HG02981 (cell line): ENCODE data around the gene OR1N2.
"Not testable (repeated sequence)": the region's sequence is repeated elsewhere in the genome, so short reads cannot be mapped to it uniquely, and the experiment has no call there.

Source experiments
- ATAC-seq: cut with Tn5 transposase; IDR thresholded peaks from one replicate; pipeline ENCODE4 v1.9.1; 2021; ENCODE audit warnings: mild to moderate bottlenecking, moderate library complexity; ENCODE audit not compliant: unreplicated experiment

Gene OR1N2, protein sequence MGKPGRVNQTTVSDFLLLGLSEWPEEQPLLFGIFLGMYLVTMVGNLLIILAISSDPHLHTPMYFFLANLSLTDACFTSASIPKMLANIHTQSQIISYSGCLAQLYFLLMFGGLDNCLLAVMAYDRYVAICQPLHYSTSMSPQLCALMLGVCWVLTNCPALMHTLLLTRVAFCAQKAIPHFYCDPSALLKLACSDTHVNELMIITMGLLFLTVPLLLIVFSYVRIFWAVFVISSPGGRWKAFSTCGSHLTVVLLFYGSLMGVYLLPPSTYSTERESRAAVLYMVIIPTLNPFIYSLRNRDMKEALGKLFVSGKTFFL

DNA sequence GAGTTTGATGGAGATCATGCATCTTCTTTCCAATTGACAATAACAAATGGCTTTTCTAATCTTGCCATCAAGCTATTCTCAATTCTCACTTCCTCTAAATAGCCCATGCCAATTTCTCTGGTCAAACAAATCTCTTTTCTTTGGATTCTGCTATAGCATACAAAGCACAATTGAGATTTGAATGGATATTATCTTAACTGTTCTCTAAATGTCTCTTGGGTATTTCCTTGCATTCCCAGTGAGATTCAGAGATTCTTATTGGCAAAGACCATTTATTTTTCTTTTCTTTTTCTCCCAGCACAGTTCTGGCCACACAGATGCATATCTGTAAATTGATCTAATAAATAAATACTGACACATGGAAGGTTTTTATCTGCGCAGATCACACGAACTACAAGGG is at the start of gene OR1N2:
OR1N2 (plus strand) TSS at position 301 of the 400 bp plus-strand sequence. CDS start 100 bp downstream, outside the sequence.
- ATAC-seq: no peak

DNA sequence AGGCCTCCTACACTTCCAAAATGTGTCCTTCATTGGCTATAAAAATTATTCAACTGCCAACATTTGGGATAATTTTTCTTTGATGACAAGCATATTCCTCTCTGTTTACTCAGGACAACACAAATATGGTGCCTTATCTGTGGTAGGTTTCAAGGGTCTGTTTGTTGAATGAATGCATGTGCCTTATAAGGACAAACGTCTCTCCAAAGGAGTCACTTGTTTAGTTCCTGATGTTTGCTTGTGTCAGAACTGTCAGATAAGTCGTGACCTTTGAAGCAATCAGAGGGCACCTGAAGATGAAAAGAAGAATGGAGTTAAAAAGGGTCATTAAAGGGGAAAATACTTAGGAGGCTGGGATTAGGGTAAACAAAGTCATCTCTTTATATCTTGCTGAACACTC is 45.9 kb upstream of the OR1N2 start:
- no peak for ATAC-seq

DNA sequence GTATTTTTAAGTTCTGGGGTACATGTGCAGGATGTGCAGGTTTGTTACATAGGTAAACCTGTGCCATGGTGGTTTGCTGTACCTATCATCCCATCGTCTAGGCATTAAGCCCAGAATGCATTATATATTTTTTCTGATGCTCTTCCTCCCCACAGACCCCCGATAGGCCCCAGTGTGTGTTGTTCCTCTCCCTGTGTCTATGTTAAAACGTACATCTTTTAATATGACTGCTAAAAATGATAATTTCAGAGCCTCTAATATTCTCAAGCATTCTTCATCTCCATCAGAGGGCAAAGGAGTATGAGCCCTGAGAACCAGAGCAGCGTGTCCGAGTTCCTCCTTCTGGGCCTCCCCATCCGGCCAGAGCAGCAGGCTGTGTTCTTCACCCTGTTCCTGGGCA is 42.4 kb upstream of the OR1N2 start, which contains the start of gene OR1J2:
OR1J2 (plus strand) TSS at position 301 of the 400 bp plus-strand sequence; CDS start at position 301, 0 bp downstream.
- no peak for ATAC-seq

DNA sequence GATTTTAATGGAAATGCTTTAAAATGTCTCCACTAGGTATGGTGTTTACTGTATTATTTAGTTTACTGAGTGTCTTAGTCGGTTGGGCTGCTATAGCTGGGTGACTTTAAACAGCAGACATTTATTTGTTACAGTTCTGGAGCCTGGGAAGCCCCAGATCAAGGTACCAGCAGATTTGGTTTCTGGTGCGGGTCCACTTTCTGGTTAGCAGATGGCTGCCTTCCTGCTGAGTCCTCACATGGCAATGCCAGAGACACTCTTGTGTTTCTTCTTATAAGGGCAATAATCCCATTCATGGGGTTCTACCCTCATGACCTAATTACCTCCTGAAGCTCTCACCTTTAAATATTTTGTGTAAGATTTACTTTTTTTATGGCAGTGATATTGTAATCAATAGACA is 34.7 kb upstream of the OR1N2 start:
- no peak for ATAC-seq

DNA sequence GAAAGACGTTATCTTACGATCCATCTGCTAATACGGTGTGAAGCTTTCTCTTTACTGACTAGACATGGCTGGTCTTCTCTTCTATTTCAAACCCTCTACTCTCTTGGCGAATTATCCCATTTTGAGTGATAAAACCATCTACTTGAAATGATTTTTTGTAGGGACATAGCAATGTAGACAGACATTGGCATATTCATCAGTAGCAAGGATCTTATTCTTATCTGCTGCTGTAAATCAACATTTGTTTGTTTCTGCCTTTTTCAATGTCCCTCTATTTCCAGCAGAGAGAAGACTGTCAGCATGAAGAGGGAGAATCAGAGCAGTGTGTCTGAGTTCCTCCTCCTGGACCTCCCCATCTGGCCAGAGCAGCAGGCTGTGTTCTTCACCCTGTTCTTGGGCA is 34.1 kb upstream of the OR1N2 start, which contains the start of gene OR1J4:
OR1J4 (plus strand) TSS at position 301 of the 400 bp plus-strand sequence; CDS start at position 301, 0 bp downstream.
- ATAC-seq: no peak

DNA sequence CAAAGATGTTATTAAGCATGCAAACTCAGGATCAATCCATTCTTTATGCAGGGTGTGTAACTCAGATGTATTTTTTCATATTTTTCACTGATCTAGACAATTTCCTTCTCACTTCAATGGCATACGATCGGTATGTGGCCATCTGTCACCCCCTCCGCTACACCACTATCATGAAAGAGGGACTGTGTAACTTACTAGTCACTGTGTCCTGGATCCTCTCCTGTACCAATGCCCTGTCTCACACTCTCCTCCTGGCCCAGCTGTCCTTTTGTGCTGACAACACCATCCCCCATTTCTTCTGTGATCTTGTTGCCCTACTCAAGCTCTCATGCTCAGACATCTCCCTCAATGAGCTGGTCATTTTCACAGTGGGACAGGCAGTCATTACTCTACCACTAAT is 33.5 kb upstream of the OR1N2 start:
- ATAC-seq: no peak

DNA sequence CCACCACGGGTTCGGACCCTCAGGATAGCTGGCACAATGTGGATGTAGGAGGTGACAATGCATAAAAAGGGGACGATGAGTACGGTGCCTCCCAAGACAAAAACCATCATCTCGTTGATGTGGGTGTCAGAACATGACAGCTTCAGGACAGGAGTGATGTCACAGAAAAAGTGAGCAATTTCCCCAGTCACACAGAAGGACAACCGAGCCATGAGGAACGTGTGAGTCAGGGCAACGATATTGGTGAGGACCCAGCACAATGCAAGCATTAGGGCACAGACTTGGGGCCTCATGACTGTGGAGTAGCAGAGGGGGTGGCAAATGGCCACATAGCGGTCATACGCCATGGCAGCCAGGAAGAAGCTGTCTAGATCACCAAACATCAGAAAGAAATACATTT is 26.3 kb upstream of the OR1N2 start:
- ATAC-seq: no peak

DNA sequence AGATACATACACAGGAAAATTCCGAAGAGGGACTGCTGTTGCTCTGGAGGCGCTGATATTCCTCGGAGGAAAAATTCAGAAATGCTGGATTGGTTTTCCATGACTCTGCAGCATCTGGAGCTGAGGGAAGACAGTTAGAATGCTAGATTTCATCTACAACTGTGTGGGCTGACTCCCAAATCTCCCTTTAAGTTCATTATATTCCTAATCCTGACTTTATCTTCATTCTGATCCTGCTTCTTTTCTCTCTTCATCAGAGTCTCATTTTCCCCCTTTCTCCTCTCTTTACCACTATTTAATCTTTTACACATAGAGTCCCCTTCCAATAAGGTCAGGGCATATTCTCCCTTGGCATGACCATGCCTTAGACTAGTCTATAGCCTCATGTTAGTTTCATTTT is 25.7 kb upstream of the OR1N2 start, which contains the start of gene OR1N1:
OR1N1 (minus strand) TSS at position 101 of the 400 bp plus-strand sequence; CDS start at position 101, 0 bp downstream.
- no peak for ATAC-seq

DNA sequence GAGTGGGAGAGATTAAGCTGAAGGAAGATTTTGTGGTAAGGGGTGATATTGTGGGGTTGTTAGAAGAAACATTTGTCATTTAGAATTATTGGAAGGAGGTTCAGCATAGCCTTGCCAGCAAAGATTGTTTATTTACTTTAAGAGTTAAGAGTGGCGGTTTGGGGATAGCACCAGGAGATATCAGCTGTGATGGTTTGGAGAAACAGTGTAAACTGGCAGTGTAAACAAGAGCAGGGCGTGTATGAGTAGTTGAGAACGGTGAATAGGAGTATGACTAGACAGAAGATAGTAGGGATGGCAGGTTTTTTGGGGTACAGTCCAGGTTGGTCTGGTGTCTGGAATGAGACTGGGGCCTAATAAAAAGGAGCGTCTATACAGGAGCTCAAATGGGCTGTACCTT is 21.8 kb upstream of the OR1N2 start:
- not testable (repeated sequence) for ATAC-seq

DNA sequence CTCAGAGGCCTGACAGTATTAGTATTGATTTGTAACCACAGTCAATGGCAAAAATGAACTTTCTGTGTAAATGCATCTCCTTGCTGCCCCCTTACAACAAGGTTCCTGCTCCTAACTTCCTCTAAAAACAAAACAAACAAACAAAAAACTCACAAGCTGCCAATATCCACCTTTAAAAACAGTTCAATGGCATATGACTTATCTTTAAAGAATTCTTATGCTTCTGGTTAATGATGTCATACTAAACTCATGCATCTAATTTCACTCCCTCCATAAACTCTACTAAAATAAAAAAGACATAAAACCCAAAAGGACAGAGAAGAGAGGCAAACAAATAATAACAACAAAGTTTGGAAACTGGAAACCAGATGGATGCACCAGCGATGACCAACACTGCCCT is 16.8 kb upstream of the OR1N2 start:
- no peak for ATAC-seq

DNA sequence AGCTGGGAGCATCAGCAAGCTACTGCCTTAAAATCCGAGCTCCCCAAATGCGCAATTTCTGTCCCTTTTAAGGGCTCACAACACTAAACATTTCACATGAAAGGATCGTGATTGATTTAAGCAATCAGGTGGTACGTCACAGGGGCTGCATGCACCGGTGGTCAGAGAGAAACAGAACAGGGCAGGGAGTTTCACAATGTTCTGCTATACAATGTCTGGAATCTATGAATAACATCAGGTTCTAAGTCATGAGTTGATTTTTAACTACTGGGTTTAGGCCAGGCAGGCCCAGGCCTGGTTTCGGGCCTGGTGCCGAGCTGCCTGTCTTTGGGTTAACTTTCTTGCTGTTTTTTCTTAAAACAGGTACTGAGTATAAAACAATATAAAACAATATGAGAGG is 15.8 kb upstream of the OR1N2 start:
- ATAC-seq: not testable (repeated sequence)

DNA sequence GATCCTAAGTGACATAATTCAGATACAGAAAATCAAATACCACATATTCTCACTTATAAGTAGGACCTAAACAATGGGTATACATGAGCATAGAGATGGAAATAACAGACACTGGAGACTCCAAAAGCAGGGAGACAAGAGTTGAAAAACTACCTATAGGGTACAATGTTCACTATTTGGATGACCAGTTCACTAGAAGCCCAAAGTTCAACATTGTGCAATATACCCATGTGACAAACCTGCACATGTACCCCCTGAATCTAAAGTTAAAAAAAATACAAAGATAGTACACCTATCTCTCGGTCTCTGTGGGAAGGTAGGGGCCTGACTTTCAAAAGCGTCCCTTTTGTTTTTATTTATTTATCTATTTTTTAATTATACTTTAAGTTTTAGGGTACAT is 14.2 kb upstream of the OR1N2 start:
- no peak for ATAC-seq

DNA sequence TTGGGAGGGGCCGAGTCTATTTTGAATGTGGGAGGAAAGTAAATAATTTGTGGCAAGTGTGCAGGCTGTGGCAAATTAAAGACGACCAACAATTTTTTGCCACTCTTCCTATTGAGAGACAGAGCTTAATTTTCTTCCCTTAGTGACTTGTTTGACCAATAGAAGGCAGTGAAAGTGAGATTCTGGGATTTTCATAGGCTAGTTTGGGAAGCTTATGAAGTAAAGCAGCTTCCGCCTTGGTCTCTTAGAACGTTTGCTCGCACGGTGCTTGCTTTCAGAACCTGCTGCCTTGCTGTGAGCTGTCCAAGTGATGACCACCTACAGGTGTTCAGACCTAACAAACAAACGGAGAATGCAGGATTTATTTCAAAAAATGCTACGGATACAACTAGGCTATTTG is 6.7 kb upstream of the OR1N2 start:
- ATAC-seq: no peak

DNA sequence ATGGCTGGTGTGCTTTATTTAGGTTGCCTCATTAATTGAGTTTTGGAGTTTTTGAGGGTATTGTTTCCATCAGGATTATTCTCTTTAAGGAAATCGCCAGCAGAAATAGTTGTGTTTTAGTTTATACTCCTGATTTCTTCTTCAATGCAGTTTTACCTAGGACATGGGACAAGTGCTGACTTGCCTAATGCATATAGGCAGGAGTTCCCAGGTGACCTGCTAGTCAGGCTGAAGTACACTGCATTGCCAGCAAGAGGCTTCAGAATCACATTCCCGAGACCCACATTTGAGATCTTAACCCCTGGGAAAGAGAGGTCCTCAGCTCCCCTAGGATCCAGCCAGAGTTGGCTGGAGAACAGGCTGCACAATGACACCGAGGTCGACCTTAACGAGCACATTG is 1.5 kb upstream of the OR1N2 start:
- no peak for ATAC-seq

DNA sequence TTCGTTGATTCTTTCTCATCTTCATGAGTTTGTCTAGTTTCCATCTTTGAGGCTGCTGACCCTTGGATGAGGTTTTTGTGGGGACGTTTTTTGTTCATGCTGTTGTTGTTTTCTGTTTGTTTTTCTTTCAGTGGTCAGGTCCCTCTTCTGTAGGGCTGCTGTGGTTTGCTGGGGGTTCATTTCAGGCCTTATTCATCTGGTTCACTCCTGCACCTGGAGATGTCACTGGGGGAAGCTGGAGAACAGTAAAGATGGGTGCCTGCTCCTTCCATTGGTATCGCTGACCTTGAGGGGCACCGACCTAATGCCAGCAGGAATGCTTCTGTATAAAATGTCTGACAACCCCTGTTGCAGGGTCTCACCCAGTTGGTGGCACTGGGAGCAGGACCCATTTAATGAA is 8.5 kb downstream of the OR1N2 start:
- ATAC-seq: no peak

DNA sequence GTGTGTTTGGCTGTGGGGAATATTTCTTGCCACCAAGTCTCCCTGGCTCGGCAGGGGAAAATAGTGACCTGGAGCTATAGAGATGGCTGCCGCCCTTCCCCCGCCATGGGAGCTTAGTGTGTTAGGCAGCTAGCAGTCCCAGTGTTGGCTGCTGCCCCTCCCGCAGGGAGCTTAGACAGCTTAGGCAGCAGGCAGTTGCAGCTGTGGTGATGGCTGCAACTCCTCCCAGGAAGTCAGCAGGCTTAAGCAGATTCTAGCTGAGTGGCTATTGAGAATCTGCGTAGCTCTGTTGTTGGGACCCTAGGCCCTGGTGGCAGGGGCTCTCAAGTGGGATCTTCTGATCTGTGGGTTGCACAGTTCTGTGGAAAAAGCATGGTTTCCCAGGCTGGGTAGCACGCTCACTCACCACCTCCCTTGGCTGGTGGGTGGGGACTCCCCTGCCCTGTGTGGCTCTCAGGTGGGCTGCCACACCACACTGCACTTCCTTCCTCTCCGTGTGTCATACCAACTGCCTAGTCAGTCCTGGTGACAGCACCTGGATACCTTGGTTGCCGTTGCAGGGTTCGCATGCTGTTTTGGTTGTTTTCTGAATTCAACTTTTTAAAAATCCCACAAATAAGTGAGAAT is 9.3 kb downstream of the OR1N2 start:
- ATAC-seq: no peak

DNA sequence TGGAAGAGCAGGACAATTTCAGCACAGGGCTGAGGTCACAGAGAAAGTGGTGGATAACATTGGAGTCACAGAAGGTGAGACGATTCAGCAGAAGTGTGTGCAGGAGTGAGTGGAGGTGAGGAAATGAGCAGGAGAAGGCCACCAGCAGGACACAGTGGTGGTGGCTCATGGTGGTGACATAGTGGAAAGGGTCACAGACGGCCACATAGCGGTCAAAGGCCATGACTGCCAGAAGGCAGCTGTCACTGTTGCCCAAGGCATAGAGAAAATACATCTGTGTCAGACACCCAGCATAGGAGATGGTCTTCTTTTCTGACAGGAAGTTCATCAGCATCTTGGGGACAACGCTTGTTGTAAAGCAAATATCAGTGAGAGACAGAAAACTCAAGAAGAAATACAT is 15.0 kb downstream of the OR1N2 start:
- ATAC-seq: no peak

DNA sequence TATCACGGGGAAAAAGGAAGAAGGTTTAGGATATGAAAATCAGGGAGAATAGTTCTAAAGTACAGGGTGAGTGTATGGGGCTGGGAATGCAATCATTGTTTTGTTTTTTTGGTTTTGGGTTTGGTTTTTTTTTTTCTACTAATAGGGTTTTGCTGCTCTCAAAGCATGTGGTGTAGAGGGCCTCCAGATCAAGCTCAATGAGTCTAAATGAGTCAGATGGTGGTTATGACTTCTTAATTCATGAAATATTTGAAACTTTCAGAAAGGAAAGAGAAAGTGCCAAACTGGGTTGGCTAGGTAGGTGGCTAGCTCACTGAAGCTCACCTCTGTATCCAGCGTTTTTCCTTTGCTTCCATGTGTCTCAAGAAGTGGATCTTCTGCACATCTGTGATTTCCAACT is 19.5 kb downstream of the OR1N2 start:
- ATAC-seq: no peak

DNA sequence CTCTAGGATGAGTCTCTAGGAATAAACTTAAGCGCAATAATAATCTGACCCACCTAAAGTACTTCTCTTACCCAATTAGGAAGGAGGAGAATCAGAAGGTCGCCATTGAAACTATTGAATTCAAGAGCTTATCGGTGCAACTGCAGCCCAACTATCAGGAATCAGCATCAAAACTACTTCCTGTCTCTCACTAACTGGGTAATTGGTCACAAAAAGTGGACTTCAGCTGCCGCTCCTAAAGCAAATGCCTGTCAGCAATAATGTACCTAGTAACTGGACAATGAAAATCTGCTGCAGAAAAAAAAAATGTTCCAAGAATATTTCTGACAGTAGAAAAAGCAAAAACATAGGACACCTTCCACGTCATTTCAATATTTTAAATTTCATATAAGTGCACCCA is 27.0 kb downstream of the OR1N2 start:
- no peak for ATAC-seq

DNA sequence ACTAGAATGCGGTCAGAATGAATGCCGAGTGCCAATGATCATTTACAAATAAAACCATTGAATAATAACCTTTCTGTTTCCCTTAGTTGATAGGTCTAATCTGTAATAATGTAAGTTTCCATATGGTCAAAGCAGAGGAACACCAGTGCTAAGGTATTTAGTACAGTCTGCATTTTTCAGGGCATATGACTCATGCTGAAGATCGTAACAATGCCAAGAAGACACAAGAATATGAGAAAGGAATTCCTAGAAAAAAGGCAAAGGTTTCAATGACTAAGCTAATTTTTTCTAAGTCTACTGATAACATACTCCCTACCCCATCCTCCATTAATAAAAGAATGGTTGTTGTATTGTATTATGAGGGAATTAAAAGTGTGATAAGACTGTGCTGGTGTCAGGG is 27.4 kb downstream of the OR1N2 start:
- no peak for ATAC-seq

DNA sequence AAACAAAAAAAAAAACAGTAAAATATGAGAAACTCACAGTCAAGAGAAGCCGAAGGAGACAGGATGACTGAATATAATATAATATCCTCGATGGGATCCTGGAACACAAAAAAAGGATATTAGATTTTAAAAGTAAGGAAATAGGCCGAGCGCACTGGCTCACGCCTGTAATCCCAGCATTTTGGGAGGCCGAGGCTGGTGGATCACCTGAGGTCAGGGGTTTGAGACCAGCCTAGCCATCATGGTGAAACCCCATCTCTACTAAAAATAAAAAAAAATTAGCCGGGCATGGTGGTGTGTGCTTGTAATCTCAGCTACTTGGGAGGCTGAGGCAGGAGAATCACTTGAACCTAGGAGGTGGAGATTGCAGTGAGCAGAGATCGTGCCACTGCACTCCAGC is 30.4 kb downstream of the OR1N2 start, which contains the start of gene OR1L8:
OR1L8 (minus strand) TSS at position 101 of the 400 bp plus-strand sequence. CDS start 14,907 bp downstream, outside the sequence.
- ATAC-seq: not testable (repeated sequence)
